ENCODE results near the gene IGIP. TPM values are rescaled to one million over a fixed set of nuclear protein-coding genes. Genes with fewer than 3 reads are reported as not detected.

Gene IGIP
- total and polyA plus RNA-seq, 2 of the 8 experiments (the other 6 are each of a cell fraction or from before 2014, with no cell fraction given) = 0.32 to 0.69 TPM

DNA sequence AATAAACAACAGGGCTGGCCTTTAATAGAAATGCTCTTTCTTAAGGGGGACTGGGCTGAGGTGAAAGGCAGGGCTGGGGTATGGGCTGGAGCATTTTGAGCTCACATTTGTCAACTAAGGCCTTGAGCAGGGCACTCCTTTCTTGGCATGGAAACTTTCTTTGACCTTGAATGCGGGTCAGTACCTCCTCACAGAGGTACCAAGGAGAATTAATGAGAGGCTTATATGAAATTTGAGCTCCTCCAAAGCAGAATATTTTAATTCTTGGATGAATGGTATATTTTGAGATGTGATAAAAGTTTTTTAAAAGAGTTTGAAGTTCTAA is 52.3 kb downstream of the IGIP start:
- Histone ChIP-seq H3K18ac (ENCODE audit: extremely low read depth, low read length) (no peak overlapping the region), H3K4me1 (replicated peaks in 1 of 4; ENCODE audit: control insufficient read depth in 3 of 4, insufficient read depth in 4 of 4, low read length in 3 of 4) (peaks cover 4 to 6% (median 5%) of the 10 kb centered on the region in 4 experiments), H3K79me1 (ENCODE audit: low read depth, low read length) (no peaks in the 10 kb centered on the region), H2BK120ac (replicated peaks; ENCODE audit: low read depth, low read length) (no peak overlapping the region), H2BK15ac (ENCODE audit: low read length) (no peak overlapping the region), H2AK5ac (ENCODE audit: low read depth, low read length) (no peak overlapping the region), H2BK12ac (ENCODE audit: low read depth, low read length) (no peak overlapping the region), H3K4me3 (ENCODE audit: extremely low read depth in 1 of 4, insufficient read depth in 2 of 4, low read depth in 3 of 4, low read length in 4 of 4) (no peak overlapping the region), H3K14ac (ENCODE audit: insufficient read length) (no peak overlapping the region), H3K9me3 (ENCODE audit: insufficient read depth in 2 of 2, low read depth in 1 of 2, low read length in 1 of 2) (no peaks in the 10 kb centered on the region), H3K79me2 (ENCODE audit: control insufficient read depth in 1 of 2, insufficient read depth in 2 of 2, low read length in 2 of 2) (no peaks in the 10 kb centered on the region), H3K36me3 (ENCODE audit: control insufficient read depth in 2 of 4, insufficient read depth in 4 of 4, low read length in 3 of 4) (no peaks in the 10 kb centered on the region), H4K91ac (replicated peaks; ENCODE audit: insufficient read length, low read length) (no peak overlapping the region), H3K27me3 (replicated peaks in 1 of 4; ENCODE audit: control insufficient read depth in 3 of 4, extremely low read depth in 1 of 4, insufficient read depth in 3 of 4, low read length in 3 of 4) (no peaks in the 10 kb centered on the region), H3K4ac (replicated peaks; ENCODE audit: insufficient read length, low read depth, low read length) (no peak overlapping the region), H2BK20ac (ENCODE audit: low read length) (no peak overlapping the region), H2AFZ (ENCODE audit: low read length) (no peak overlapping the region), H3K4me2 (ENCODE audit: insufficient read depth in 1 of 2, low read depth in 2 of 2, low read length in 2 of 2) (no peak overlapping the region), H3K23me2 (ENCODE audit: low read depth, low read length) (peaks cover 7% of the 10 kb centered on the region; the same call in 1 of the 2 replicates), H3K23ac (ENCODE audit: insufficient read length) (no peak overlapping the region), H4K20me1 (replicated peaks in 1 of 2; ENCODE audit: control insufficient read depth in 1 of 2, insufficient read depth in 2 of 2, low read length in 2 of 2) (no peaks in the 10 kb centered on the region), H4K5ac (ENCODE audit: insufficient read length, low read depth, low read length) (no peak overlapping the region), H3K27ac (ENCODE audit: low read depth, low read length) (no peak overlapping the region), H3K56ac (replicated peaks; ENCODE audit: insufficient read length, low read depth, low read length) (no peak overlapping the region), H4K8ac (ENCODE audit: extremely low read depth, insufficient read depth, low read length) (no peak overlapping the region), H2BK5ac (ENCODE audit: low read depth, low read length) (no peak overlapping the region), H3K9ac (replicated peaks in 1 of 4; ENCODE audit: extremely low read depth in 1 of 4, low read depth in 3 of 4, low read length in 3 of 4) (no peak overlapping the region)
- CTCF ChIA-PET (ENCODE audit: partially characterized antibody) = interaction anchor here (1.8 to 6.1 kb wide), 3 partner anchors 28 to 174 kb away, joined by 6 to 41 read pairs (median 10); no protein-coding TSS in a partner anchor
- FAIRE-seq = no peak
- POLR2A ChIA-PET (ENCODE audit: partially characterized antibody) = no interaction called here
- TF ChIP-seq, protein P1, sequence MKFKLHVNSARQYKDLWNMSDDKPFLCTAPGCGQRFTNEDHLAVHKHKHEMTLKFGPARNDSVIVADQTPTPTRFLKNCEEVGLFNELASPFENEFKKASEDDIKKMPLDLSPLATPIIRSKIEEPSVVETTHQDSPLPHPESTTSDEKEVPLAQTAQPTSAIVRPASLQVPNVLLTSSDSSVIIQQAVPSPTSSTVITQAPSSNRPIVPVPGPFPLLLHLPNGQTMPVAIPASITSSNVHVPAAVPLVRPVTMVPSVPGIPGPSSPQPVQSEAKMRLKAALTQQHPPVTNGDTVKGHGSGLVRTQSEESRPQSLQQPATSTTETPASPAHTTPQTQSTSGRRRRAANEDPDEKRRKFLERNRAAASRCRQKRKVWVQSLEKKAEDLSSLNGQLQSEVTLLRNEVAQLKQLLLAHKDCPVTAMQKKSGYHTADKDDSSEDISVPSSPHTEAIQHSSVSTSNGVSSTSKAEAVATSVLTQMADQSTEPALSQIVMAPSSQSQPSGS (IDR thresholded peaks at IDR 0.05; ENCODE audit: low read length) = no peak
- no peak for TF ChIP-seq RFX5 (IDR thresholded peaks at IDR 0.05; ENCODE audit: borderline replicate concordance, low read depth, low read length)
- TF ChIP-seq SRF (IDR thresholded peaks at IDR 0.05; ENCODE audit: low read depth, low read length) = no peak
- TF ChIP-seq GTF2F1 (IDR thresholded peaks at IDR 0.05; ENCODE audit: borderline replicate concordance, low read depth, low read length) = no peak
- no peak for TF ChIP-seq POU5F1 (IDR thresholded peaks at IDR 0.05; ENCODE audit: low read depth, low read length)
- no peak for TF ChIP-seq TBP (IDR thresholded peaks at IDR 0.05; ENCODE audit: low read depth, low read length)
- TF ChIP-seq HDAC2 (IDR thresholded peaks at IDR 0.05; ENCODE audit: borderline replicate concordance in 1 of 2, low read depth in 2 of 2, low read length in 2 of 2) = no peak
- TF ChIP-seq, protein P2, sequence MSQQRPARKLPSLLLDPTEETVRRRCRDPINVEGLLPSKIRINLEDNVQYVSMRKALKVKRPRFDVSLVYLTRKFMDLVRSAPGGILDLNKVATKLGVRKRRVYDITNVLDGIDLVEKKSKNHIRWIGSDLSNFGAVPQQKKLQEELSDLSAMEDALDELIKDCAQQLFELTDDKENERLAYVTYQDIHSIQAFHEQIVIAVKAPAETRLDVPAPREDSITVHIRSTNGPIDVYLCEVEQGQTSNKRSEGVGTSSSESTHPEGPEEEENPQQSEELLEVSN (IDR thresholded peaks at IDR 0.05) = no peak
- TF ChIP-seq, protein P3, sequence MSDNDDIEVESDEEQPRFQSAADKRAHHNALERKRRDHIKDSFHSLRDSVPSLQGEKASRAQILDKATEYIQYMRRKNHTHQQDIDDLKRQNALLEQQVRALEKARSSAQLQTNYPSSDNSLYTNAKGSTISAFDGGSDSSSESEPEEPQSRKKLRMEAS (IDR thresholded peaks at IDR 0.05) = no peak
- TF ChIP-seq SP2 (IDR thresholded peaks at IDR 0.05; ENCODE audit: low read length) = no peak
- TF ChIP-seq SIRT6 (IDR thresholded peaks at IDR 0.05; ENCODE audit: low read length) = no peak
- TF ChIP-seq JUN (IDR thresholded peaks at IDR 0.05; ENCODE audit: low read depth, low read length) = no peak
- DNase-seq (ENCODE audit: low read depth in 1 of 2, low spot score in 2 of 2) = no peak
- 93% methylated on average over 1 of the region's 1 CpG; no CpG with 5 or more reads in 1 of the 2 experiments for WGBS, 2 experiments (ENCODE audit: extremely low coverage in 1 of 2, insufficient coverage in 1 of 2, insufficient read length in 1 of 2, insufficient replicate concordance in 2 of 2, low coverage in 1 of 2, low lambda C conversion rate in 2 of 2, missing lambda C conversion rate in 1 of 2)

Measured in H1 (cell line).